ENCODE results near the gene CARD16.
A peak's percentile ranks its signal among the peaks of the same experiment; 100 is the strongest.

Gene CARD16

GRCh38 chr11:105024394-105024793 lies 20.7 kb downstream of the CARD16 start:
- Histone ChIP-seq H3K79me2 (ENCODE audit: control insufficient read depth, insufficient read depth, low read length, unreplicated experiment) (no peaks in the 10 kb centered on the region), H3K36me3 (ENCODE audit: insufficient read depth, low read length) (peaks cover 14% of the 10 kb centered on the region), H3K27ac (ENCODE audit: low read depth, low read length) (no peak overlapping the region), H2AFZ (ENCODE audit: low read length, unreplicated experiment) (no peak overlapping the region), H3K4me1 (ENCODE audit: control insufficient read depth, insufficient read depth, low read length, unreplicated experiment) (no peaks in the 10 kb centered on the region), H3K4me3 (ENCODE audit: low read depth, low read length) (no peak overlapping the region), H3K27me3 (ENCODE audit: insufficient read depth, low read length) (no peaks in the 10 kb centered on the region)

GRCh38 chr11:105023003-105023402 lies 22.1 kb downstream of the CARD16 start, which contains the start of gene CASP5:
TSS of gene CASP5 (minus strand) at chr11:105023168. CDS start at chr11:105023136, 32 bp downstream.
- Histone ChIP-seq H2AFZ (ENCODE audit: low read length, unreplicated experiment) (no peak within 1 kb of the TSS), H3K4me1 (ENCODE audit: control insufficient read depth, insufficient read depth, low read length, unreplicated experiment) (no peaks in the 10 kb centered on the region), H3K36me3 (ENCODE audit: insufficient read depth, low read length) (peaks cover 8% of the 10 kb centered on the region), H3K79me2 (ENCODE audit: control insufficient read depth, insufficient read depth, low read length, unreplicated experiment) (no peaks in the 10 kb centered on the region), H3K27me3 (ENCODE audit: insufficient read depth, low read length) (no peaks in the 10 kb centered on the region), H3K27ac (ENCODE audit: low read depth, low read length) (no peak within 1 kb of the TSS), H3K4me3 (ENCODE audit: low read depth, low read length) (no peak within 1 kb of the TSS)

GRCh38 chr11:105022527-105022926 lies 22.6 kb downstream of the CARD16 start:
- Histone ChIP-seq H3K36me3 (ENCODE audit: insufficient read depth, low read length) (peaks cover 3% of the 10 kb centered on the region; the same call in 1 of the 2 replicates), H2AFZ (ENCODE audit: low read length, unreplicated experiment) (no peak overlapping the region), H3K79me2 (ENCODE audit: control insufficient read depth, insufficient read depth, low read length, unreplicated experiment) (no peaks in the 10 kb centered on the region), H3K4me1 (ENCODE audit: control insufficient read depth, insufficient read depth, low read length, unreplicated experiment) (no peaks in the 10 kb centered on the region), H3K4me3 (ENCODE audit: low read depth, low read length) (no peak overlapping the region), H3K27me3 (ENCODE audit: insufficient read depth, low read length) (no peaks in the 10 kb centered on the region), H3K27ac (ENCODE audit: low read depth, low read length) (no peak overlapping the region)

- no peak overlapping the region for H2AFZ ChIP-seq (ENCODE audit: low read length, unreplicated experiment)
- H3K4me3 ChIP-seq (ENCODE audit: low read depth, low read length) = no peak overlapping the region
- no peak overlapping the region for H3K27ac ChIP-seq (ENCODE audit: low read depth, low read length)
- no peaks in the 10 kb centered on the region for H3K36me3 ChIP-seq (ENCODE audit: insufficient read depth, low read length)
- no peaks in the 10 kb centered on the region for H3K79me2 ChIP-seq (ENCODE audit: control insufficient read depth, insufficient read depth, low read length, unreplicated experiment)
- no peaks in the 10 kb centered on the region for H3K27me3 ChIP-seq (ENCODE audit: insufficient read depth, low read length)
- peaks cover 5% of the 10 kb centered on the region for H3K4me1 ChIP-seq (ENCODE audit: control insufficient read depth, insufficient read depth, low read length, unreplicated experiment)
Measured at GRCh38 chr11:105007463-105007862, 37.7 kb downstream of the CARD16 start.

GRCh38 chr11:105005451-105005845 lies 39.7 kb downstream of the CARD16 start:
- Histone ChIP-seq H3K27ac (ENCODE audit: low read depth, low read length) (no peak overlapping the region), H3K4me3 (ENCODE audit: low read depth, low read length) (no peak overlapping the region), H3K27me3 (ENCODE audit: insufficient read depth, low read length) (no peaks in the 10 kb centered on the region), H3K79me2 (ENCODE audit: control insufficient read depth, insufficient read depth, low read length, unreplicated experiment) (no peaks in the 10 kb centered on the region), H2AFZ (ENCODE audit: low read length, unreplicated experiment) (no peak overlapping the region), H3K36me3 (ENCODE audit: insufficient read depth, low read length) (no peaks in the 10 kb centered on the region), H3K4me1 (ENCODE audit: control insufficient read depth, insufficient read depth, low read length, unreplicated experiment) (peaks cover 5% of the 10 kb centered on the region)

- Histone ChIP-seq H2AFZ (ENCODE audit: low read length, unreplicated experiment) (no peak overlapping the region), H3K79me2 (ENCODE audit: control insufficient read depth, insufficient read depth, low read length, unreplicated experiment) (no peaks in the 10 kb centered on the region), H3K27me3 (ENCODE audit: insufficient read depth, low read length) (no peaks in the 10 kb centered on the region), H3K4me1 (ENCODE audit: control insufficient read depth, insufficient read depth, low read length, unreplicated experiment) (peaks cover 5% of the 10 kb centered on the region), H3K36me3 (ENCODE audit: insufficient read depth, low read length) (no peaks in the 10 kb centered on the region), H3K27ac (ENCODE audit: low read depth, low read length) (no peak overlapping the region), H3K4me3 (ENCODE audit: low read depth, low read length) (no peak overlapping the region)
Measured at GRCh38 chr11:105004021-105004420, 41.1 kb downstream of the CARD16 start.

- Histone ChIP-seq H3K27ac (ENCODE audit: low read depth, low read length) (no peak overlapping the region), H3K27me3 (ENCODE audit: insufficient read depth, low read length) (no peaks in the 10 kb centered on the region), H3K36me3 (ENCODE audit: insufficient read depth, low read length) (no peaks in the 10 kb centered on the region), H2AFZ (ENCODE audit: low read length, unreplicated experiment) (no peak overlapping the region), H3K4me3 (ENCODE audit: low read depth, low read length) (no peak overlapping the region), H3K79me2 (ENCODE audit: control insufficient read depth, insufficient read depth, low read length, unreplicated experiment) (no peaks in the 10 kb centered on the region), H3K4me1 (ENCODE audit: control insufficient read depth, insufficient read depth, low read length, unreplicated experiment) (peaks cover 5% of the 10 kb centered on the region)
Measured at GRCh38 chr11:105003151-105003550, 42.0 kb downstream of the CARD16 start.

GRCh38 chr11:105000797-105001196 lies 44.3 kb downstream of the CARD16 start:
- Histone ChIP-seq H3K79me2 (ENCODE audit: control insufficient read depth, insufficient read depth, low read length, unreplicated experiment) (no peaks in the 10 kb centered on the region), H3K4me1 (ENCODE audit: control insufficient read depth, insufficient read depth, low read length, unreplicated experiment) (peaks cover 5% of the 10 kb centered on the region), H3K27ac (ENCODE audit: low read depth, low read length) (no peak overlapping the region), H3K4me3 (ENCODE audit: low read depth, low read length) (no peak overlapping the region), H3K36me3 (ENCODE audit: insufficient read depth, low read length) (no peaks in the 10 kb centered on the region), H3K27me3 (ENCODE audit: insufficient read depth, low read length) (no peaks in the 10 kb centered on the region), H2AFZ (ENCODE audit: low read length, unreplicated experiment) (no peak overlapping the region)

GRCh38 chr11:105000167-105000566 lies 45.0 kb downstream of the CARD16 start:
- H3K27ac ChIP-seq (ENCODE audit: low read depth, low read length) = no peak overlapping the region
- H3K4me1 ChIP-seq (ENCODE audit: control insufficient read depth, insufficient read depth, low read length, unreplicated experiment) = peaks cover 5% of the 10 kb centered on the region
- H3K79me2 ChIP-seq (ENCODE audit: control insufficient read depth, insufficient read depth, low read length, unreplicated experiment) = no peaks in the 10 kb centered on the region
- no peak overlapping the region for H2AFZ ChIP-seq (ENCODE audit: low read length, unreplicated experiment)
- H3K27me3 ChIP-seq (ENCODE audit: insufficient read depth, low read length) = no peaks in the 10 kb centered on the region
- no peaks in the 10 kb centered on the region for H3K36me3 ChIP-seq (ENCODE audit: insufficient read depth, low read length)
- no peak overlapping the region for H3K4me3 ChIP-seq (ENCODE audit: low read depth, low read length)

GRCh38 chr11:104999721-105000120 lies 45.4 kb downstream of the CARD16 start:
- H3K79me2 ChIP-seq (ENCODE audit: control insufficient read depth, insufficient read depth, low read length, unreplicated experiment) = no peaks in the 10 kb centered on the region
- H3K36me3 ChIP-seq (ENCODE audit: insufficient read depth, low read length) = no peaks in the 10 kb centered on the region
- peaks cover 5% of the 10 kb centered on the region for H3K4me1 ChIP-seq (ENCODE audit: control insufficient read depth, insufficient read depth, low read length, unreplicated experiment)
- no peak overlapping the region for H3K27ac ChIP-seq (ENCODE audit: low read depth, low read length)
- H3K27me3 ChIP-seq (ENCODE audit: insufficient read depth, low read length) = no peaks in the 10 kb centered on the region
- no peak overlapping the region for H2AFZ ChIP-seq (ENCODE audit: low read length, unreplicated experiment)
- H3K4me3 ChIP-seq (ENCODE audit: low read depth, low read length) = no peak overlapping the region

GRCh38 chr11:104997288-104997687 lies 47.8 kb downstream of the CARD16 start:
- H3K27ac ChIP-seq (ENCODE audit: low read depth, low read length) = no peak overlapping the region
- no peaks in the 10 kb centered on the region for H3K36me3 ChIP-seq (ENCODE audit: insufficient read depth, low read length)
- H3K79me2 ChIP-seq (ENCODE audit: control insufficient read depth, insufficient read depth, low read length, unreplicated experiment) = no peaks in the 10 kb centered on the region
- no peaks in the 10 kb centered on the region for H3K4me1 ChIP-seq (ENCODE audit: control insufficient read depth, insufficient read depth, low read length, unreplicated experiment)
- H2AFZ ChIP-seq (ENCODE audit: low read length, unreplicated experiment) = peak overlapping the region; percentile 24
- H3K27me3 ChIP-seq (ENCODE audit: insufficient read depth, low read length) = no peaks in the 10 kb centered on the region
- 0 out of 2 replicates have a peak overlapping the region, but pooled peaks have one; percentile 7 for H3K4me3 ChIP-seq (ENCODE audit: low read depth, low read length)
